ENCODE results near the gene CUL4A. TPM values are rescaled to one million over a fixed set of nuclear protein-coding genes. Genes with fewer than 3 reads are reported as not detected.

Gene CUL4A
- polyA plus RNA-seq, 1 donor from 2014 or later = 69.9 TPM

- Histone ChIP-seq H3K27ac (ENCODE audit: low read length) (no peak overlapping the region), H4K20me1 (ENCODE audit: insufficient read depth) (no peaks in the 10 kb centered on the region), H3K4me3 (ENCODE audit: low read length) (no peak overlapping the region), H2AFZ (ENCODE audit: low read depth, low read length) (no peak overlapping the region), H3K9me3 (ENCODE audit: low read length) (no peaks in the 10 kb centered on the region), H3K36me3 (ENCODE audit: insufficient read depth, low read length) (no peaks in the 10 kb centered on the region), H3K4me2 (ENCODE audit: low read length) (no peak overlapping the region), H3K27me3 (ENCODE audit: insufficient read depth, low read depth, low read length) (no peaks in the 10 kb centered on the region), H3K79me2 (replicated peaks; ENCODE audit: insufficient read depth, low read length) (no peaks in the 10 kb centered on the region), H3K9ac (ENCODE audit: low read length) (no peak overlapping the region), H3F3A (ENCODE audit: insufficient read depth, low read length, poor library complexity, severe bottlenecking) (no peaks in the 10 kb centered on the region), H3K9me2 (ENCODE audit: insufficient read depth, low read length) (no peaks in the 10 kb centered on the region)
- TF ChIP-seq EP300 (conservative IDR thresholded peaks at IDR 0.05; ENCODE audit: poor library complexity, severe bottlenecking) (no peak), TAF1 (IDR thresholded peaks at IDR 0.05; ENCODE audit: low read depth) (no peak), EZH2 (IDR thresholded peaks at IDR 0.05; ENCODE audit: borderline replicate concordance, insufficient read depth, low read length, poor library complexity, severe bottlenecking) (no peak), RAD21 (conservative IDR thresholded peaks at IDR 0.05) (peak; percentile 37), CTCF (IDR thresholded peaks at IDR 0.05; ENCODE audit: poor library complexity, severe bottlenecking) (peak; percentile 53), REST (IDR thresholded peaks at IDR 0.05; ENCODE audit: borderline replicate concordance) (no peak), POLR2AphosphoS5 (IDR thresholded peaks at IDR 0.05) (no peak), SMC3 (conservative IDR thresholded peaks at IDR 0.05; ENCODE audit: poor library complexity) (peak; percentile 62), MXI1 (conservative IDR thresholded peaks at IDR 0.05; ENCODE audit: poor library complexity, severe bottlenecking) (no peak)
Observed at GRCh38 chr13:113275387-113275786, 66.0 kb downstream of the CUL4A start.

GRCh38 chr13:113280126-113280525 lies 70.7 kb downstream of the CUL4A start:
- no peaks in the 10 kb centered on the region for H3K9me3 ChIP-seq (ENCODE audit: low read length)
- H3K9ac ChIP-seq (ENCODE audit: low read length) = no peak overlapping the region
- H3K36me3 ChIP-seq (ENCODE audit: insufficient read depth, low read length) = no peaks in the 10 kb centered on the region
- no peak overlapping the region for H3K4me3 ChIP-seq (ENCODE audit: low read length)
- H3K4me2 ChIP-seq (ENCODE audit: low read length) = no peak overlapping the region
- no peaks in the 10 kb centered on the region for H4K20me1 ChIP-seq (ENCODE audit: insufficient read depth)
- H3K27me3 ChIP-seq (ENCODE audit: insufficient read depth, low read depth, low read length) = no peaks in the 10 kb centered on the region
- H3K79me2 ChIP-seq (replicated peaks; ENCODE audit: insufficient read depth, low read length) = no peaks in the 10 kb centered on the region
- H3K27ac ChIP-seq (ENCODE audit: low read length) = no peak overlapping the region
- H3F3A ChIP-seq (ENCODE audit: insufficient read depth, low read length, poor library complexity, severe bottlenecking) = no peaks in the 10 kb centered on the region
- no peak overlapping the region for H2AFZ ChIP-seq (ENCODE audit: low read depth, low read length)
- H3K9me2 ChIP-seq (ENCODE audit: insufficient read depth, low read length) = no peaks in the 10 kb centered on the region
- no peak for TF ChIP-seq EP300 (conservative IDR thresholded peaks at IDR 0.05; ENCODE audit: poor library complexity, severe bottlenecking)
- TF ChIP-seq RAD21 (conservative IDR thresholded peaks at IDR 0.05) = no peak
- TF ChIP-seq TAF1 (IDR thresholded peaks at IDR 0.05; ENCODE audit: low read depth) = no peak
- TF ChIP-seq POLR2AphosphoS5 (IDR thresholded peaks at IDR 0.05) = no peak
- TF ChIP-seq SMC3 (conservative IDR thresholded peaks at IDR 0.05; ENCODE audit: poor library complexity) = no peak
- TF ChIP-seq CTCF (IDR thresholded peaks at IDR 0.05; ENCODE audit: poor library complexity, severe bottlenecking) = no peak
- no peak for TF ChIP-seq REST (IDR thresholded peaks at IDR 0.05; ENCODE audit: borderline replicate concordance)
- no peak for TF ChIP-seq EZH2 (IDR thresholded peaks at IDR 0.05; ENCODE audit: borderline replicate concordance, insufficient read depth, low read length, poor library complexity, severe bottlenecking)
- TF ChIP-seq MXI1 (conservative IDR thresholded peaks at IDR 0.05; ENCODE audit: poor library complexity, severe bottlenecking) = no peak
